ENCODE data around the gene PTPN3.
A peak's percentile ranks its signal among the peaks of the same experiment; 100 is the strongest.

Gene PTPN3

DNA sequence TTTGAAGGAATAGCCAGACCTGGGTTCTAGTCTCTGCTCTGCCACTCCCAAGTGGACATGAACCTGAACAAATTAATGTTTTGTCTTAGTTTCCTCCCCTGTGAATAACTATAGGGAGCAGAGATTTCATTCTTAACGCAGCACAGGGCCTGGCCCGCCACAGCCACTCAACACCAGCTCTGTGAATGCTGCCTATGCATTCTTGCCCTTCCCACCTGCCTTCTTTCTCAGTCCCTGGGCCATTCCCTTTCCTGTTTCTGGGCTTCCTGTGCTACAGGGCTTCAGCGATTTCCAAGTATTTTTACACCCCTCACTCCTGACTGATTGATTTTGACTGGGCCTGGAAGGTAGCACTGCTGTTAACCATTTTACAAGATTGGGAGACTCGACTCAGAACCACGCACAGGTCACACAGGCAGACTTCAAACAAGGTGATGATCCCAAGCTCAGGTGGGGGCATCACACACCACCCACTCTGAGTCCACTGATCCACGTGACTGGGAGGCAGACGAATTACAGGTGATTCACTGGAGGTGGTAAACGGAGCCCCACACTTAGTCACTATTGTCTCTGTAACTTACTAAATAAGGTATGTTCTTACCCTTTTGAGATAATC is 21.4 kb downstream of the PTPN3 start:
- no peak for DNase-seq

DNA sequence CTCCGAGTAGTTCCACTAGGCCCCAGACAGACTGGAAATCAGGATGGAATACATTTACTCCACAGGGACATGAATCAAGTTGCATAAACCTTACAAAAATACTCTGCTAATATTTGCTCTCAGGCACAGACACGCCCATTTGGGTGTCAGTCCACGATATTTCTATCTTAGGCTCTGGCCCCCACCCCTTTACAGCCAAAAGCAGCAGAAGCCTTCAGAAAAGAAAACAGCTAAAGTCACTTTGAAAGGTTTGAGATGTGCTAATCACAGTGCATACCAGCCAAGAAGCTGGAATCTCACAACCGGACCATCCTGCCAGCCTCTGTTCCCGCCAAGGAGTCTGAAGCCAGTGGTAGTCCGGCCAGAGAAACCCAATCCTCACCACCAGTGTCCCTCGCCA is 22.6 kb downstream of the PTPN3 start:
- no peak for DNase-seq

DNA sequence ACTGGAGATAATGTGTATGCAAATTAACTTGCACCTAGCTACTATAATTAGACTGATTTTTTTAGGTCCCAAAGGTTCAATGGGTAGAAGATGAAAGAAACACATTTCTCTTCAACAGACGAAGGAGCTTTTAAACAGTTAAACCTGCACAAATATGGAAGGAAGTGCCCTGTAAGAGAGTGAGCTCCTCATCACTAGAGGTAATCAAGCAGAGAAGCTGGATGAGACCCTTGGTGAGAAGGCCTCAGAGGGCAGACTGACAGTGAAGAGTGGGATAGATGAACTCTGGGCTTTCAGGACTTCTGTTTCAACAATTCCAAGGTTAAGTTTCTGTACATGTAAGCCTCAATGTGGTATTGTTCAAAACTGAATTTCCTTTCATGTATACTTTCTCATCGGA is 23.2 kb downstream of the PTPN3 start:
- DNase-seq, result no peak

DNA sequence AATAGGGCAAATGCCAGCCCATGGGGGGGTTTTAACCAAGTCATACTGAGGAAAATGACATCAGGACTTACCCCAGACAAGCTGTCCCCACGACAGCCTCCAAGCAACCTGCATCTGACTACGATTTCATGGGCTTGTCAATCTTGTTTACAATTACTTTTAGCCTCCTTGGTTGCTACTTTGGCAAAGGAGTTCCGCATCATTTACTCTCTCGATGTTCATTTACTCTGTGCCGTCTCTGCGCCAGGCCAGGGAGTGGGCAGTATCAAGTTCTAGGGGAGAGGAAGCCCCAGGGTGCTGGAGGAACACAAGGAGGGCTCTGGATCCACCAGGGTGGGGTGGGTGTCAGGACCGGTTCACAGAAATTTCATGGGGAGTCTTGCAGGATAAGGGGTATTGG is 23.9 kb downstream of the PTPN3 start:
- DNase-seq, result no peak

DNA sequence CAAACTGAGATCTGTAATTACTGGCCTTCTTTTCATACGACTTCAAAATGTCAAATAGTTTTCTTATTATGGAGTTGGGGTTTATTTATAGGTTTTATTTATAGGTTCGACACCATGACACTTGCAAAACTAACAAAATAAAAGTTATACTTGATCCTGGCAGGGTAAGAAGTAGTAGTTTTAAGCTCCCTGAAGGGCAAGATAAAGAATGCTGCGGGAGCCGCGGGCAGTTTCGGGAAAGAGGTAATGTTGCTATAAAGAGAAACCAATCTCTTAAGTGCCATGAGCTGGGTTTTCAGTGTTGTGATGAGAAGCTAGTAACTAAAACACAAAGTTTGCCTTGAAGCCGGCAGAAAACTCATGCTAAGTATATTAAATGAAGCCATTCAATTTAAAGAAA is 24.8 kb downstream of the PTPN3 start:
- no peak for DNase-seq

DNA sequence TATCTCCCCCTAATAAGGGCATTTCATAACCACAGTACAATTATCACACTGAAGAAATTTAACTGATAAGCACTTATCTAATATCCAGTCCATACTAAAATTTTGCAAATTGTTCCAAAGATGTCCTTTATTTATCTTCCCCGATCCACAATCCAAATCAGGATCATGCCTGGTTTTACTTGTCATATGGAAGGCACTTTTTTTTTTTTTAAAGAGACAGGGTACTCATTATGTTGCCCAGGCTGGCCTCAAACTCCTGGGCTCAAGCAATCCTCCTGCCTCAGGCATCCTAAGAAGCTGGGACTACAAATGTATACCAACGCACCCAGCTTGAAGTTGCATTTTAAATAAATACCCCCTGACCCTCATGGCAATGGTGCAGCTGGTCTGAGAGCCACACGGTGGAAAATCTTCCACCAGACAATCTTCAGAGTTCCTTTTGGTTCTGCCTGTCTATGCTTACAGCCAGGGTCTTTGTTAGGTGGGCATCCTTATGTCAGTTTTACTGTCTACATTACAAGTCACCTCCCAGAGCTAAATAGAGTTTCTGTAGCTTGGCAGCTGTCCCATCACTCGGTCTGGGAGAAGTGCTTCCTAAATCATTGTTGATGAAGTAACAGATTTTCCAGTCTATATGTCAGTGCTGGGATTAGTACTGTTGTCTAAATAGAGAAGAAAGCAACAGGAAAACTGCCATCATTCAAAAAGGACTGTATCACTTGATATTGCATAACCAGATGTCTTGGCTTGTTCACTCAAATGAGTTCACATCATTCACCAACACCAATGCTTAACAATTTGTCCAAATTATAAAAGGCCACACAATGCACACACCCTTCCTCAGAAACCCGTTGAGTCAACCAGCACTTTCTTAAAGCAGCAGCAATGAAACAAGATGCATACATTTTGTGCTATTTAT is 26.4 kb downstream of the PTPN3 start:
- DNase-seq, result no peak

DNA sequence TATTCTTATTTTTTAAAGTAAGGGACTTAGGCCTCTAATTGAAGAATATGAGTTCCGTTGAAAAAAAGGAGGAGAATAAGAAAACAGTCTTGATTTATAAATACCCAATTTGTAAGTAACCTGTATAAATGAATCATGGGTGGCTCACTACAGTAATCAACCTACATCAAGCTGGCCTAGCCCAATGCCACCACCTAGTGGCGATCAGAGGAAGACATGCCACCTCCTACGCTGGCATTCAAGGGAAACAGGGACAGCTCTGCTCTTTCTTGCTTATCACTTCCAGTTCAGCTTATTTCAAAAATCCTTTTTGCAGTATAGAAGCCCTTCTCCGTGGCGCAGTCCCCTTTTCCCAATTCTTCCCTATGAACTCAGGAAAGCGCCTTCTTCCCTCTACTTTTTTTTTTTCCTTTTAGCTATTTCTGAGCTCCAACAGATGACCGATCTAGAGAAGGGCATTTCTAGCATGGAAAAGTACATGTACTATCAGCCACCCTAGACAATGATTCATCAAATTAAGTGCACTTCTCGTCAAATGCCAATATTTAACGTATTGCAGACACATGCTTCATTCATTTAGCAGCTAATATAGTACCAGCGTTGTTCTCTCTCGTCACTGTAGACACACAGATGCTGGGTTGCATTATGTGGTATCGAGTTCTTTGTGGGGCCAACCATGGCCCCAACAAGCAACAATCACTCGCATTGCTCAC is 28.3 kb downstream of the PTPN3 start:
- peak in 53 of 56 donors; percentile 4 to 86 (median 44) for DNase-seq

DNA sequence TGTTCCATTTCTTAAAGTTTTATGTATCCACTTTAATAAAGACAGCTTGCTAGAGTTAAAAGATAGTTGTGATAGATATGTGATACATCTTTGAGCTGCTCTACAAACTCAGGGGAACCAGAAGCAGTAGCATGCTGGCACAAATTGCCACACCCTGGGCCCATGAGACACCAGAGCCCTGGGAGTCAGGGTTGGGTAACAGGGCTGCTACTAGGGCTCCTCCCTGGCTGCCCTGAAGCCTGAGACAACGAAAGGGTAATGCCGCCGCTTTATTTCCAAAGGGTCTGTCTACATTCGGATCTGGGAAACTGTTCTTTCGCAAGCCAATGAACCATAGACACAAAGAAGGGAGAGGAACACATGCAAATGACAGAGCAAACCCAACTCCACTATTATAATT is 29.2 kb downstream of the PTPN3 start:
- no peak for DNase-seq

DNA sequence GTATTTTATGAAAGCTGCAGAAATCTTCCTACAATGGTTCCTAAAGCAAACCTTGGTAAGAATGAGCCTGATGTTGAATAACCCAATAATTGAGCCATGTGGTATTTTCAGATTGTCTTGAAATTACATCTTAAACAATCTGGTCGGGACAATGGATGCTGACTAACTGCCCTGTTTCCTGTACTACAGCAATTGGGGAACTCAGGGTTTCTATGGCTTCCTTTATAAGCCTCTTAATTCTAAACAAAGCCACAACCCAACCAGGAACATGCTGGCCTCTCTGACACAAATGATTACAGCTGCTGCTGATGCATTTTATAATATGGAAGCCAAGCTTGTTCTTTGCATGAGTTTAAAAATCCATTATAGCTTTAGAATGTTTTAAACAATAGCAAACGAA is 30.2 kb downstream of the PTPN3 start:
- DNase-seq, result no peak

DNA sequence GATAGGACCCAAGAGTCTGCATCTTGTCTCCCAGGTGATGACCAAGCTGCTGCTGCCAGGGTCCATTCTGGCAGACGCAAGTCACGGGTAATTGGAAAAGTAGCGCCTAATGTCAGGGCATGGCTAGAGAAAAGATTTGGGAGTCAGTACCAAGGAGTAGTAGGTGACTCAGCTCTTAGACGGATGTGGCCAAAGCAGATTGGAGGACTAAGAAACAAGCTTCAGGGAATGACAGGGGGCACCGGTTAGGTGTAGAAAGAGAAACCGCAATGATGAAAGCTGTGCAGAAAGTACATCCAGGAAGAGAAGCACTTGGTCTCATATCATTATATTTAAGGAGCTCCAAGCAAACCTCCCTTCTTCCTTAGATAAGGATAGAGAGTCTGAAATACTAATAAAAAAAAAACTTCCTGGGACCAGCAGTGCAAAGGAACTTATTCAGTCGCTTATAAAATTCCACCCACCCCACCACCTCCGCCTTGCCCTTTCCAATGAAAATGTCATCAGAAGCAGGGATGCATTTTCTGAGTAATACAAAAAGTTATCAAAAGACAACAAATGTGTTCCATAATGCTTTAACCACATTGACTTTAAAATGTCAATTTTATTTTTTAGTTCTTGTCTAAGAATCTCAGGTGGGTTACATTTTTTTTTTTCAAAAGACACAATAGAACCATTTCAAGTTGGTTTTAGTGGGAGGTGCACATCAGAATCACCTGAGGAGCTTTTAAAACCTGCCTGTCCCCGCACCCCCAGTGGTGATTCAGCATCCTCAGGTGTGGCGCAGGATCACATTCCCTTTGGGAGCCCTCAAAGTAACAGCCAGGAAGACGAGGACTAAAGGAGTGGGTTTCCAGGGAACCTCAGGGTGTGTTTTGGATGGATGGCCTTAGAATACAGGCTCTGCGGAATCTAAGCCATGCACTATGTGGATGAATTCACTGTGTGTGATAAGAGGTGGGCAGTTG is 31.2 kb downstream of the PTPN3 start:
- DNase-seq, result no peak

DNA sequence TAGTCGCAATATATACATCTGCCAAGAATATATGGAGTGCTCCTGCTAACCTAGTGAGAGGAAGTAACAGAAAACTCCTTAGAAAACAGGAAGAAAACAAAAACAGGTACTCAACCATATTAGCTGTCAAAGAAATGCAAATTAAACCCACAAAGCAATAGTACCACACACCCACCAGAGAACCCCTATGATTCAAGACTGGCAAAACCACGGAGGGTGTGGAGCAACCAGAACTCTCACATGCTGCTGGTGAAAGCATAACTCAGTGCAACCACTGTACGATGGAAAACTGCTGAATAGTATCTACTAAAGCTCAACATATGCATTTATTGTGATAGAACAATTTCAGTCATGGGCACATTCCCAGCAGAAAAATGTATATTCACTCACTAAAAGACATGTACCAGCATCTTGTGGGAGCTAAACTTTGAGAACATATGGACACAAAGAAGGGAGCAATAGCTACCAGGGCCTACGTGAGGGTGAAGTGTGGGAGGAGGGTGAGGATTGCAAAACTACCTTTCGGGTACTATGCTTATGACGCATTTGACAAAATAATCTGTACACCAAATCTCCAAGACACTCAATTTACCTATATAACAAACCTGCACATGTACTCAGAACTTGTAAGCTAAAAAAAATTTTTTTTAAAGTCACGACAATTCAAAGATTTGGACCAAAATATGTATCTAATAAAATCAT is 34.0 kb downstream of the PTPN3 start:
- no peak for DNase-seq

DNA sequence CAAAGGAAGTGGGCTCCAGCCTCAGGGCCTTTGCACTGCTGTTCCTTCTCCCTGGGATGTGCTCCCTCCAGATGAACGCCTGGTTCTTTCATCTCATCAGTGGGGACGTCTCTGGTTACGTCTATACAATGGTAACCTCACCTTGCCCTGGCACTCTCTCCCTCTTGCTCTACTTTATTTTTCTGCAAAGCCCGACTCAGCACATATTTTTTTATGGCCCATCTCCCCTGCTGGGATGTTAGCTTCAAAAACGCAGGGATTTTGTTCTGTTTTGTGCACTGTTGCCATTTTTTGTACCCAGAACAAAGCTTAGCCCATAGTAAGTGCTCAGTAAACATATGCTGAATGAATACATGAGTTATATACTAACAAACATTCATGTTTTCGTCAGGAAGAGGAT is 37.5 kb downstream of the PTPN3 start:
- DNase-seq, result no peak

DNA sequence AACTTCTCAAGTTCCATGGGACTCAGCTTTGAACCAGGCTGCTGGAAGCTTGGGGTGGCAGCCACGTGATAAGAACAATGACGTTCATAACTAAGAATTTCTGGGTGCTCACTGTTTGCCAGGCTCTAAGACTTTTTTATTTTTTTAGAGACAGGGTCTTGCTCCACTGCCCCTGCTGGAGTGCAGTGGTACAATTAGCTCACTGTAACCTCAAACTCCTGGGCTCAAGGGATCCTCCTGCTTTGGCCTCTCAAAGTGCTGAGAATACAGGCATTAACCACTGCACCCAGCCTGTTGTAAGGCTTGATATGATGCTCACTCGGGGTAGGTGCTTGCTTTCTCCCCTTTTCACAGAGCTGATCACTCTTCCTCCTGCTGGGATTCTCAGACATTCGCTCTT is 38.7 kb downstream of the PTPN3 start:
- no peak for DNase-seq

DNA sequence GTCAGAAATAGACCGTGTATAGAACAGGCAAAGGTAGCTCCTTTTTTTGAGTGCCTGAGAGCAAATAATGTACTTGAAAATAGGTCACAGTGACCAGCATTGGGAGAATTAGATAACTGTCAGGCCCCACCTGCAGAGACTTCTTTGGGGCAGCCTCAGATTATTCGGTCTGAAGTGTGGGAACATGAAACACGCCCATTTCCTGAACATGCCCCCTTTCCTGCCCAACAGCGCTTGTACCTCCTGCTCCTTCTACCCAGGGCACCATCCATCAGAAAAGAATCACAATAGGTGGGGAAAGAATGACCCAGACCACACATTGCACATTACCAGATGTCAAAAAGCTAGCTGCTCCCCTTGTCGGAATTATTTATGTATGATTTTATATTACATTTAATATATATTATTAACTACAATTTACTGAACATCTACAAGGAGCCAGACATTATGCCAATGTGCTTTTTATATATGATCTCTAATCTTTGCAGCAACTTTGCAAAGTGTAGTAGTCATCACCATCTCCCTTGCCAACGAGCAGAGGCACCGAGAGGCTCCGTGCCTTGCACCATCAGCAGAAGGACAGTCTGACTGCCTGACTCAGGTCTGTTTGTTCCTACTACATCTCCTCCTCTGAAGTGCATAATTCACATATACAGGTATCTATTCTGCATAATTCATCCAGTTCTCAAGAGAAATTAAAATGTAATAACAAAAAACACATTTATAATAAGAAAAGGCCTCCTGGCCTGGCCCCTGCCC is 39.5 kb downstream of the PTPN3 start:
- DNase-seq, result no peak

DNA sequence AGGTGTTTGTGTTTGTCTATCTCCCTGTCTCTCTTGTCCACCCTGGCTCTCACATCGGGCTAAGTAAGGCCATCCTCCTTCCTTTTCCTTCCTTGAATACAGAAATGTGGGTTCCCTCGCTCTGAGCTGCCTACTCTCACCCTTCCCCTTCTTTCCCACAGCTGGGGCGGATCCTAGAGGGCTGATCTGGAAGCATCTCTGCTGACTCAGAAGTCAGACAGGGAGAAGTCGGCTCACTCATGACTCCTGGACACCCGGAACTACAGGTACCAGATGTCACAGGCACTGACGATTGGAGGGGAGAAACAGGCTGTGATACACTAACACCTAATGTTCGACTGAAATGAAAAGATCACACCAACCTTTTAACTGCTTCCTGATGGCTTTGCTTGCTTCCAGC is 41.3 kb downstream of the PTPN3 start:
- DNase-seq, result no peak

DNA sequence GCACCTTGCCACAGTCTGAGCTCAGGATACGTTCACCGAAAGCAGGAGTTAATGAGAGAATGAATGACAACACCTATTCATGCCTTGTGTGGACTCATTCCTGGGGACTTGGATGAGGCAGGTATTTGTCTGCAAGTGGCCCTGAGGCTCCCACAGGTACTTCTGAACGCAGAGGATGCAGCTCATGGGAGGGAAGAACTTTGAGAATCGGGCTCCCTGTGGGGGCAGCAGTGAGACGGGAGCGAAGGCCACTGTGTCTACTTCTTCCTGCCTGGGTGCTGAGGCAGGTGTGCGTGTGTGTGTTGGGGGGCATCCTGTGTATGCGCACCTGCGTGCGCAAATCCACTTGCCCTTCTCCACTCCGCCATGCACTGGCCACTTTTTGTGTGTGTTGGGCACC is 42.2 kb downstream of the PTPN3 start:
- DNase-seq, result no peak

DNA sequence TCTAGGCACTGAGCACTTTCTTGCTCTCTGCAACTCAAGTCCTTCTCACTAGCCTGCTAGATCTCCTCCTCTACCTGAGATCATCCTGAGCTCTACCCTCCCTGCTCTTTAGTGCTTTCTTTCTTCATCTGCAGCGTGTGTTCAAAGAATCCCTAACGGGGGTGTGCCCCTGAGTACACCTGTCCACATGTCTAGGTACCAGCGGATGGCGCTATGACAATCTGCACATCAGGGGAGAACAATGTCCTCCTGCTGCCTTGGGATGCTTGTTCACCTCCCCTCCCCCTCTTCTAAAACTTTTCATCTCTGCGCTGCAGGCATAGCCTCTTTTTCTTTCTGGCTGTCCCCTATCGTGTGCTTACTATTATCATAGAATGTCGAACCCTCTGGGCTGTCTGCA is 42.7 kb downstream of the PTPN3 start:
- DNase-seq, result no peak

DNA sequence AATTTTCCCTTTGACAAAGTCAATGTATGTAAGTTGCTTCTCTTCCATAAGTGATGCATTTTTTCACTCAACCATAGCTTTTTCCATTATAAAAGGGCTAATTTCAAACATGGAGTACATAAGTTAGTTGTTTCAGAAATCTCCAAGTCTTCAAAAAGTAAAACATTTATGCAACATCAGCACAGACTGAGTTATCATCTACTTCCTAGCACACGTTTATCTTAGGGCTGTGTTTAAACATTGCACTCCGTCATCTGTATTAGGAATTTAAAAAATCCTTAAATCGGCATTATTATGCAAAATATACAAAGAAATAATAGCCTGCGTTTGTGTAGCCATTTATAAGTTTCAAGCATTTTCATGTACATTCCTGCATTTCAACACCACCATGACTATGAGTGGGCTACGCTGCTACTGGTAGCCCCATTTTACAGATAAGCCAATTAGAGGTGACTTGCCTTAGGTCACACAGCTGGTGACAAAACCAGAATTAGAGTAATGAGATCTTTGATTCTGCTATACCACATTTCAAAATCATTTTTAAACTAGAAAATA is 43.4 kb downstream of the PTPN3 start:
- no peak for DNase-seq

DNA sequence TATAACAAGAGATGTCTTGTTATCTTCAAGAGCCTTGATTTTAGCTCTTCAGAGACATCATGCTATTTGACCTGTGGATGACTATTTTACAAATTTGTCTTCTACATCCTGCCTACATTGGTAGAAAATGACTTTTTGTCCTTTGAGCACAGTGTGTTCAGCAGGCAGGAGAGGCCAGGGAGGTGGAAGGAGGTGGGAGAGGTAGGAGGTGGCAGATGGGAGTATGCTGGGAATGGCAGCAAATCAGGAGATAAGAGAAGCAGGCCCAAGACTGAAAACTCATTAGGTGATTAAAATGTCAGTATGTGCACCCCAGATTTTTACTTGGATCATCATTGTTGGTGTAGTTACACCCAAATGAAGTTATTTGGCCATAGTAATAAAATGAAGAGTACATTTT is 44.1 kb downstream of the PTPN3 start:
- DNase-seq, result no peak
